SK-N-SH (cell line): Measurements from ENCODE around the gene XPA. TPM values are rescaled to one million over a fixed set of nuclear protein-coding genes. Genes with fewer than 3 reads are reported as not detected.
A peak's percentile ranks its signal among the peaks of the same experiment; 100 is the strongest.

Experiments
- CTCF ChIA-PET: fragments of 300-600, 350-600 bp; formaldehyde crosslinking; extraction: SDS; loops from one replicate; lab custom pipeline; 2021; lab: Yijun Ruan, JAX
- POLR2A ChIA-PET: fragments of 350-600 bp; sonication (Branson Sonifier 250); formaldehyde crosslinking; extraction: SDS; loops from one replicate; lab custom pipeline; 2020; ENCODE audit warnings: antibody characterized with exemption, inconsistent platforms; lab: Yijun Ruan, JAX
- DNase-seq: peaks from one replicate; pipeline ENCODE4 v3.0.0; 2012
- H2AFZ ChIP-seq: fragments of 200-600 bp; sonication (generic); 2 replicates; pipeline ENCODE4 v1.8.1; 2016; ENCODE audit warnings: antibody characterized with exemption, mild to moderate bottlenecking, low read depth
- H3F3A ChIP-seq: fragments of 200-600 bp; sonication (generic); replicated peaks from 2 replicates; pipeline ENCODE3; 2016; ENCODE audit warnings: antibody characterized with exemption, mild to moderate bottlenecking; ENCODE audit not compliant: insufficient read depth
- H3K27ac ChIP-seq, 2 experiments: fragments of 200-500 bp in 1 of 2; fragments of 200-600 bp in 1 of 2; sonication (Bioruptor generic) in 1 of 2; sonication (generic), shearing (Covaris generic) in 1 of 2; 2 replicates each; pipeline versions ENCODE4 v1.5.1 to v1.6.1; 2014 to 2016; ENCODE audit warnings: low read depth in 2 of 2, inconsistent platforms in 1 of 2, low read length in 1 of 2, mild to moderate bottlenecking in 1 of 2, mixed read lengths in 1 of 2
- H3K27me3 ChIP-seq: fragments of 200-600 bp; sonication (generic), shearing (Covaris generic); 2 replicates; pipeline ENCODE4 v1.6.1; 2016; ENCODE audit warnings: mixed run types; ENCODE audit not compliant: insufficient read depth
- H3K36me3 ChIP-seq, 2 experiments: fragments of 200-500 bp in 1 of 2; fragments of 200-600 bp in 1 of 2; sonication (Bioruptor generic) in 1 of 2; sonication (generic) in 1 of 2; replicated peaks in 1 of 2; 2 replicates each; pipeline versions ENCODE3 to v1.5.1; 2014 to 2016; ENCODE audit warnings: low read length in 1 of 2, mild to moderate bottlenecking in 1 of 2; ENCODE audit not compliant: insufficient read depth in 2 of 2, control insufficient read depth in 1 of 2
- H3K4me1 ChIP-seq, 2 experiments: fragments of 200-500 bp in 1 of 2; fragments of 200-600 bp in 1 of 2; sonication (Bioruptor generic) in 1 of 2; sonication (generic), shearing (Covaris generic) in 1 of 2; 2 replicates each; pipeline versions ENCODE4 v1.5.1 to v1.6.1; 2014 to 2016; ENCODE audit warnings: low read depth in 1 of 2, low read length in 1 of 2, mixed run types in 1 of 2; ENCODE audit not compliant: insufficient read depth in 2 of 2, control insufficient read depth in 1 of 2
- H3K4me2 ChIP-seq: fragments of 200-600 bp; sonication (generic), shearing (Covaris generic); 2 replicates; pipeline ENCODE4 v1.6.1; 2017; ENCODE audit warnings: mixed run types
- H3K4me3 ChIP-seq, 2 experiments: fragments of 200-500 bp in 1 of 2; fragments of 200-600 bp in 1 of 2; sonication (Bioruptor generic) in 1 of 2; sonication (generic), shearing (Covaris generic) in 1 of 2; 2 replicates each; pipeline versions ENCODE4 v1.5.1 to v1.8.1; 2014 to 2016; ENCODE audit warnings: low read depth in 2 of 2, inconsistent platforms in 1 of 2, low read length in 1 of 2, mild to moderate bottlenecking in 1 of 2, mixed read lengths in 1 of 2, moderate library complexity in 1 of 2
- H3K79me2 ChIP-seq: fragments of 200-600 bp; sonication (generic); 2 replicates; pipeline ENCODE4 v1.8.1; 2017; ENCODE audit warnings: mild to moderate bottlenecking; ENCODE audit not compliant: insufficient read depth
- H3K9ac ChIP-seq: fragments of 200-600 bp; sonication (generic); 2 replicates; pipeline ENCODE4 v1.6.1; 2017; ENCODE audit warnings: mixed run types
- H3K9me2 ChIP-seq: fragments of 200-600 bp; sonication (generic); 2 replicates; pipeline ENCODE4 v1.6.1; 2017; ENCODE audit warnings: mixed run types
- H3K9me3 ChIP-seq: fragments of 200-600 bp; sonication (generic); 2 replicates; pipeline ENCODE4 v1.6.1; 2017; ENCODE audit warnings: mixed run types, mild to moderate bottlenecking, moderate library complexity
- H4K20me1 ChIP-seq: fragments of 200-600 bp; sonication (generic); 2 replicates; pipeline ENCODE4 v1.6.1; 2017; ENCODE audit warnings: mild to moderate bottlenecking, mixed run types; ENCODE audit not compliant: insufficient read depth
- CHD2 ChIP-seq: fragments of 150-350 bp; IDR thresholded peaks from 2 replicates; pipeline ENCODE4 v1.6.1; 2018; ENCODE audit warnings: low read length; ENCODE audit not compliant: partially characterized antibody
- ELF1 ChIP-seq: IDR thresholded peaks from 2 replicates; pipeline ENCODE4 v1.4.0; 2012
- EZH2phosphoT487 ChIP-seq: fragments of 200-600 bp; sonication (generic); IDR thresholded peaks from 2 replicates; pipeline ENCODE4 v1.6.1; 2017; ENCODE audit warnings: low read depth, mixed run types, mild to moderate bottlenecking, antibody characterized with exemption, moderate library complexity, borderline replicate concordance
- FOSL2 ChIP-seq: IDR thresholded peaks from 2 replicates; pipeline ENCODE4 v1.4.0; 2012; ENCODE audit warnings: low read depth, mild to moderate bottlenecking, moderate library complexity, borderline replicate concordance
- FOXJ3 ChIP-seq: sonication (generic); formaldehyde crosslinking; IDR thresholded peaks from 2 replicates; pipeline ENCODE4 v1.5.1; 2020; ENCODE audit warnings: mild to moderate bottlenecking, missing genetic modification reagents
- GATA2 ChIP-seq: sonication (generic); formaldehyde crosslinking; IDR thresholded peaks from 2 replicates; pipeline ENCODE4 v1.5.0; 2020; ENCODE audit warnings: mild to moderate bottlenecking, missing genetic modification reagents
- MEF2A ChIP-seq: IDR thresholded peaks from 2 replicates; pipeline ENCODE4 v1.4.0; 2012; ENCODE audit warnings: low read depth, borderline replicate concordance
- NFIC ChIP-seq: IDR thresholded peaks from 2 replicates; pipeline ENCODE4 v1.4.0; 2012; ENCODE audit warnings: borderline replicate concordance
- NRF1 ChIP-seq: IDR thresholded peaks from 2 replicates; pipeline ENCODE4 v1.6.1; 2012; ENCODE audit warnings: low read depth, mild to moderate bottlenecking, low read length
- POLR2AphosphoS5 ChIP-seq: IDR thresholded peaks from 2 replicates; pipeline ENCODE4 v1.6.1; 2012; ENCODE audit warnings: low read depth, low read length
- SIN3A ChIP-seq: IDR thresholded peaks from 2 replicates; pipeline ENCODE4 v1.6.1; 2012; ENCODE audit warnings: low read depth, mild to moderate bottlenecking, low read length, moderate library complexity, borderline replicate concordance
- TEAD4 ChIP-seq: IDR thresholded peaks from 2 replicates; pipeline ENCODE4 v1.4.0; 2012; ENCODE audit warnings: mild to moderate bottlenecking, borderline replicate concordance; ENCODE audit not compliant: insufficient read depth
- WGBS: methylation state at CpG from one replicate; pipeline ENCODE4 v1.1.6; 2017; ENCODE audit warnings: low lambda C conversion rate; 5-methylcytosine and 5-hydroxymethylcytosine counted together
- polyA plus RNA-seq, 3 experiments: library from polyadenylated mRNA; depleted of rRNA; stranded (reverse); fragments of >200 nt; gene quantifications; 2 replicates each; pipeline ENCODE4 v1.2.3, GENCODE V29; 2012
- TF ChIP-seq, protein P1 (sequence below): fragments of 150-350 bp; IDR thresholded peaks from 2 replicates; pipeline ENCODE4 v1.6.1; 2017; ENCODE audit warnings: antibody characterized with exemption, low read length, low read depth, borderline replicate concordance
- TF ChIP-seq, protein P2 (sequence below): IDR thresholded peaks from 2 replicates; pipeline ENCODE4 v1.4.0; 2012; ENCODE audit warnings: low read depth, borderline replicate concordance
- TF ChIP-seq, protein P3 (sequence below): fragments of 200-600 bp; sonication (generic); IDR thresholded peaks from 2 replicates; pipeline ENCODE4 v1.6.1; 2017; ENCODE audit warnings: antibody characterized with exemption, mild to moderate bottlenecking, moderate library complexity
- TF ChIP-seq, protein P4 (sequence below): IDR thresholded peaks from 2 replicates; pipeline ENCODE4; 2012

The XPA gene
- polyA plus RNA-seq, 1 of the 3 experiments (the other 2 are of a cell fraction): 3.3 TPM

DNA sequence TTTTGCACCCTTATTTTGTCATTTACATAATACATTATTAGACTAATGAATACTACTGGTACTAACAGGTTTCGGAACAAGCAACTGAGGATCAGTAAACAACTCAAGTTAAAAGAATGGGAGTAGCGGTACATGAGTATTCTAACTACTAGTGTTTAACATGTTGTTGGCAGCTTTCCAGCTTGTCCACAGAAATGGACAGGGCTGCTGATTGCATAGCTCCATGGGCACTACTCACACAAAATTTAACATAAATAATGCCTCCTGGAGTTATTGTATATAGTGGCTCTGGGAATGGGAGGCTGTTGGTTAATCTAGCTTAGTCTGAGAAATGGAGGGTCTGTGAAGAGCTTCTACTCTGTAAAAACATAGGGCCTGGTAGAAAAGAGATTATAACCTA lies 56.8 kb downstream of the XPA start (continued):
- TF ChIP-seq, protein P1, sequence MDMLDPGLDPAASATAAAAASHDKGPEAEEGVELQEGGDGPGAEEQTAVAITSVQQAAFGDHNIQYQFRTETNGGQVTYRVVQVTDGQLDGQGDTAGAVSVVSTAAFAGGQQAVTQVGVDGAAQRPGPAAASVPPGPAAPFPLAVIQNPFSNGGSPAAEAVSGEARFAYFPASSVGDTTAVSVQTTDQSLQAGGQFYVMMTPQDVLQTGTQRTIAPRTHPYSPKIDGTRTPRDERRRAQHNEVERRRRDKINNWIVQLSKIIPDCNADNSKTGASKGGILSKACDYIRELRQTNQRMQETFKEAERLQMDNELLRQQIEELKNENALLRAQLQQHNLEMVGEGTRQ: no peak
- TF ChIP-seq TEAD4: no peak
- TF ChIP-seq POLR2AphosphoS5: no peak
- no peak for TF ChIP-seq GATA2 (CRISPR knock-in tag)
- TF ChIP-seq MEF2A: no peak

DNA sequence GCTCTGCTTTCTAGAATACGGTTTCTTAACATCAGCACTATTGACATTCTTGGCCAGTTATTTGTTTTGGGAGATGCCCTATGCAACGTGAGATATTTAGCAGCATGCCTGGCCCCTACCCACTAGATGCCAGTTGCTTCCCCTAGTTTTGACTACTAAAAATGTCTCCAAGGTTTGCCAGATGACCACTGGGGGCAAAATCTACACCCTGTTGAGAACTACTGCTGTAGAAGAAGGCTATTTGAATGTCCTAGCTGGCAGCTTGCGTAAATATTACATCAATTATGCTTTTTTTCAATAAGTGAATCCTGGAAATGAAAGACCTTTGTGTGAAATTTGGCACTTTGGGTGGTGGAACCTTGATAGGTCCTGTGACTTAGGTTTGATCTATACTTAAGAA lies 58.5 kb downstream of the XPA start:
- Histone ChIP-seq H4K20me1 (peaks cover 36% of the 10 kb centered on the region), H3K79me2 (peaks cover 93% of the 10 kb centered on the region), H2AFZ (no peak overlapping the region), H3K9me3 (no peaks in the 10 kb centered on the region), H3K36me3 (peaks cover 29 to 55% of the 10 kb centered on the region in 2 experiments), H3K27me3 (no peaks in the 10 kb centered on the region)
- no peak for DNase-seq
- 92% methylated on average over 3 of the region's 3 CpGs for WGBS
- TF ChIP-seq, protein P2, sequence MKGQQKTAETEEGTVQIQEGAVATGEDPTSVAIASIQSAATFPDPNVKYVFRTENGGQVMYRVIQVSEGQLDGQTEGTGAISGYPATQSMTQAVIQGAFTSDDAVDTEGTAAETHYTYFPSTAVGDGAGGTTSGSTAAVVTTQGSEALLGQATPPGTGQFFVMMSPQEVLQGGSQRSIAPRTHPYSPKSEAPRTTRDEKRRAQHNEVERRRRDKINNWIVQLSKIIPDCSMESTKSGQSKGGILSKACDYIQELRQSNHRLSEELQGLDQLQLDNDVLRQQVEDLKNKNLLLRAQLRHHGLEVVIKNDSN: no peak
- TF ChIP-seq FOXJ3 (CRISPR knock-in tag) (no peak), ELF1 (no peak), FOSL2 (no peak), TEAD4 (no peak)
- TF ChIP-seq, protein P3, sequence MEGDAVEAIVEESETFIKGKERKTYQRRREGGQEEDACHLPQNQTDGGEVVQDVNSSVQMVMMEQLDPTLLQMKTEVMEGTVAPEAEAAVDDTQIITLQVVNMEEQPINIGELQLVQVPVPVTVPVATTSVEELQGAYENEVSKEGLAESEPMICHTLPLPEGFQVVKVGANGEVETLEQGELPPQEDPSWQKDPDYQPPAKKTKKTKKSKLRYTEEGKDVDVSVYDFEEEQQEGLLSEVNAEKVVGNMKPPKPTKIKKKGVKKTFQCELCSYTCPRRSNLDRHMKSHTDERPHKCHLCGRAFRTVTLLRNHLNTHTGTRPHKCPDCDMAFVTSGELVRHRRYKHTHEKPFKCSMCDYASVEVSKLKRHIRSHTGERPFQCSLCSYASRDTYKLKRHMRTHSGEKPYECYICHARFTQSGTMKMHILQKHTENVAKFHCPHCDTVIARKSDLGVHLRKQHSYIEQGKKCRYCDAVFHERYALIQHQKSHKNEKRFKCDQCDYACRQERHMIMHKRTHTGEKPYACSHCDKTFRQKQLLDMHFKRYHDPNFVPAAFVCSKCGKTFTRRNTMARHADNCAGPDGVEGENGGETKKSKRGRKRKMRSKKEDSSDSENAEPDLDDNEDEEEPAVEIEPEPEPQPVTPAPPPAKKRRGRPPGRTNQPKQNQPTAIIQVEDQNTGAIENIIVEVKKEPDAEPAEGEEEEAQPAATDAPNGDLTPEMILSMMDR: peak; percentile 39
- TF ChIP-seq, all 33 proteins: peak for 1
- Histone ChIP-seq H3K4me1 (peaks cover 14 to 18% of the 10 kb centered on the region in 2 experiments; a peak in 2 of 4 replicates), H3K4me2 (no peak overlapping the region), H3F3A (peaks cover 8% of the 10 kb centered on the region), H3K4me3 (no peak overlapping the region), H3K27ac (no peak overlapping the region; a peak in 1 of 4 replicates), H3K9me2 (no peaks in the 10 kb centered on the region), H3K9ac (no peak overlapping the region)
- POLR2A ChIA-PET: no interaction called here
- CTCF ChIA-PET: interaction anchor here (0.7 to 2.2 kb wide), 5 partner anchors 8 to 23 kb away, joined by 3 to 9 read pairs (median 4); no protein-coding TSS in a partner anchor

DNA sequence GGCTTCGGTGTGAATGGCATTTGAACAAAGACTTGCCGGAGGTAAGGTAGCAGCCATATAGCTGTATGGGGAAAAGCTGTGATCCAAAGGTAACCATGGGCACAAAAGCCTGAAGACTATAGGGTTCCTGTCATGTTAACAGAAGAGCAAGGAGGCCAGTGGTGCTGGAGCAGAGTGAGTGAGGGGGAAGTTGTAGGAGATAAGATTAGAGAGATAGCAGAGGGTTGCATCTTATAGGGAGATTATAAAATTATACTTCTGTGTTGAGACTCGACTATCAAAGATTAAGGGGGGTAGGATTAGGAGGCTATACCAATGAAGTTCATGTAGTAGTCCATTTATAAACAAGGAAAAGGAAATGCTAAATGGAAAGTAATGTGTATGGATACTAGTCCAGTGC lies 60.2 kb downstream of the XPA start:
- Histone ChIP-seq H3K4me2 (peak overlapping the region; percentile 28; the same call in 1 of the 2 replicates), H3F3A (peaks cover 18% of the 10 kb centered on the region), H3K36me3 (peaks cover 11 to 37% of the 10 kb centered on the region in 2 experiments), H3K27me3 (no peaks in the 10 kb centered on the region), H3K9ac (no peak overlapping the region), H3K79me2 (peaks cover 83% of the 10 kb centered on the region), H3K9me3 (no peaks in the 10 kb centered on the region), H3K9me2 (no peaks in the 10 kb centered on the region), H2AFZ (no peak overlapping the region), H3K4me1 (peaks cover 14 to 18% of the 10 kb centered on the region in 2 experiments; a peak in 3 of 4 replicates), H4K20me1 (peaks cover 36% of the 10 kb centered on the region), H3K4me3 (no peak overlapping the region), H3K27ac (no peak overlapping the region; a peak in 1 of 4 replicates)
- ChIA-PET POLR2A (no interaction called here), CTCF (interaction anchor here (0.7 to 2.2 kb wide), 3 partner anchors 21 to 35 kb away, joined by 3 to 9 read pairs (median 4); no protein-coding TSS in a partner anchor)
- WGBS: 63% methylated on average over 3 of the region's 3 CpGs
- DNase-seq: no peak
- TF ChIP-seq, protein P4, sequence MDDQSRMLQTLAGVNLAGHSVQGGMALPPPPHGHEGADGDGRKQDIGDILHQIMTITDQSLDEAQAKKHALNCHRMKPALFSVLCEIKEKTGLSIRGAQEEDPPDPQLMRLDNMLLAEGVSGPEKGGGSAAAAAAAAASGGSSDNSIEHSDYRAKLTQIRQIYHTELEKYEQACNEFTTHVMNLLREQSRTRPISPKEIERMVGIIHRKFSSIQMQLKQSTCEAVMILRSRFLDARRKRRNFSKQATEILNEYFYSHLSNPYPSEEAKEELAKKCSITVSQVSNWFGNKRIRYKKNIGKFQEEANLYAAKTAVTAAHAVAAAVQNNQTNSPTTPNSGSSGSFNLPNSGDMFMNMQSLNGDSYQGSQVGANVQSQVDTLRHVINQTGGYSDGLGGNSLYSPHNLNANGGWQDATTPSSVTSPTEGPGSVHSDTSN: no peak
- TF ChIP-seq, protein P3: no peak
- no peak for TF ChIP-seq NRF1
- no peak for TF ChIP-seq CHD2
- TF ChIP-seq GATA2 (CRISPR knock-in tag): no peak
- TF ChIP-seq, protein P2: no peak
- no peak for TF ChIP-seq NFIC
- no peak for TF ChIP-seq EZH2phosphoT487
- no peak for TF ChIP-seq SIN3A
- TF ChIP-seq TEAD4: no peak
- TF ChIP-seq FOXJ3 (CRISPR knock-in tag): no peak
